Stimulated activated CD8-positive, alpha-beta memory T cell treated with anti-CD3 and anti-CD28 coated beads, Interleukin-15, amount 100 ng/mL, for 1 hour (primary cell): Measurements from ENCODE around the gene CGREF1.
A peak's percentile ranks its signal among the peaks of the same experiment; 100 is the strongest.
"Not testable (repeated sequence)": the region's sequence is repeated elsewhere in the genome, so short reads cannot be mapped to it uniquely, and the experiment has no call there.

Experiments used
- DNase-seq: peaks from one replicate; pipeline ENCODE4 v3.0.0-alpha.2; 2020; ENCODE audit warnings: low read depth

CGREF1 gene

GRCh38 chr2:27087823-27088410 lies 31.0 kb downstream of the CGREF1 start:
- no peak for DNase-seq

- DNase-seq, result no peak
These were observed 32.0 kb downstream of the CGREF1 start, which contains the start of gene KHK for GRCh38 chr2:27086724-27087593. Gene KHK, plus strand, starts transcription at chr2:27086772. Its CDS starts 488 bp downstream, at chr2:27087260.

GRCh38 chr2:27086090-27086723 lies 32.7 kb downstream of the CGREF1 start:
- peak; percentile 89 for DNase-seq

GRCh38 chr2:27085673-27086089 lies 33.2 kb downstream of the CGREF1 start:
- no peak for DNase-seq

- no peak for DNase-seq
These were observed 33.8 kb downstream of the CGREF1 start for GRCh38 chr2:27085062-27085672.

GRCh38 chr2:27084297-27085061 lies 34.4 kb downstream of the CGREF1 start:
- DNase-seq, result no peak

- DNase-seq, result no peak
These were observed 35.3 kb downstream of the CGREF1 start for GRCh38 chr2:27083410-27084296.

- DNase-seq, result no peak
These were observed 36.0 kb downstream of the CGREF1 start for GRCh38 chr2:27082773-27083409.

- DNase-seq, result no peak
These were observed 36.8 kb downstream of the CGREF1 start for GRCh38 chr2:27081984-27082772.

GRCh38 chr2:27080603-27080936 lies 38.4 kb downstream of the CGREF1 start:
- DNase-seq, result no peak

GRCh38 chr2:27080140-27080469 lies 38.8 kb downstream of the CGREF1 start:
- no peak for DNase-seq

GRCh38 chr2:27079233-27080139 lies 39.4 kb downstream of the CGREF1 start:
- DNase-seq, result no peak

- DNase-seq, result no peak
These were observed 40.4 kb downstream of the CGREF1 start, which contains the start of gene EMILIN1 for GRCh38 chr2:27078267-27079194. Gene EMILIN1, plus strand, starts transcription at chr2:27078615. Its CDS starts 451 bp downstream, at chr2:27079066.

GRCh38 chr2:27077231-27077630 lies 41.7 kb downstream of the CGREF1 start:
- no peak for DNase-seq

GRCh38 chr2:27076323-27076722 lies 42.6 kb downstream of the CGREF1 start:
- DNase-seq, result no peak

- not testable (repeated sequence) for DNase-seq
These were observed 43.4 kb downstream of the CGREF1 start for GRCh38 chr2:27075566-27075871.

- peak; percentile 33 for DNase-seq
These were observed 44.0 kb downstream of the CGREF1 start for GRCh38 chr2:27074738-27075565.
